Measurements from ENCODE around the gene FGF12. TPM values are rescaled to one million over a fixed set of nuclear protein-coding genes. Genes with fewer than 3 reads are reported as not detected.

FGF12 gene
- total and polyA plus RNA-seq, 2 of the 13 experiments (the other 11 are each of a cell fraction or from before 2014, with no cell fraction given): 0.07 TPM; not detected in 1

DNA sequence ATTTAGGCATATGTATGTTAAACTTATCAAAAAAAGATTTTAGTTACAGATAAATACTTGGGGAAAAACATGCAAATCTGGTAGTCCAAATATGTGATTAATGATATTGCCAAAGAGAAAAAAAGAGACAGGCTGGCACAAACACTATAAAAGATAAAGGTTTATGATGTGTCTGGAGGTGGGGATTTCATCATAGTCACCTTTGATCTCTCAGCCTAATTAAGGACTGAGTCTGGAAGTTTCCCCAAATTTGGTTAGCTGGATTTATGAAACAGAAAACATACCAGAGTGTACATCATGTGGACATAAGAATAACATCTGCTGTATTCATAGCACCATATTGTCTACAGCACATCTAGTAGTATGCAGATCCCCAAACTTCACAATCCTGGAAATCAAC lies 157.0 kb downstream of the FGF12 start:
- Histone ChIP-seq H3K9ac (ENCODE audit: insufficient read depth, low read depth, low read length) (no peak overlapping the region), H3K4me2 (ENCODE audit: low read depth, low read length) (no peak overlapping the region), H3K36me3 (replicated peaks in 1 of 2; ENCODE audit: control insufficient read depth in 1 of 2, insufficient read depth in 2 of 2, low read length in 2 of 2) (no peaks in the 10 kb centered on the region), H4K20me1 (ENCODE audit: insufficient read depth, low read length) (no peaks in the 10 kb centered on the region), H3K27me3 (ENCODE audit: control insufficient read depth in 1 of 2, insufficient read depth in 2 of 2, low read length in 2 of 2) (0 out of 5 replicates have a peak, but pooled peaks cover 0 to 4% of the 10 kb centered on the region in 2 experiments), H3K9me3 (ENCODE audit: low read length) (no peaks in the 10 kb centered on the region), H2AFZ (ENCODE audit: low read length) (no peak overlapping the region), H3K4me3 (replicated peaks in 1 of 3; ENCODE audit: insufficient read depth in 1 of 3, low read depth in 2 of 3, low read length in 3 of 3) (no peak overlapping the region), H3K27ac (ENCODE audit: extremely low read length, insufficient read depth, low read length) (no peak overlapping the region), H3K4me1 (ENCODE audit: insufficient read depth, low read length) (no peaks in the 10 kb centered on the region), H3K79me2 (ENCODE audit: insufficient read depth, low read length) (no peaks in the 10 kb centered on the region)
- DNase-seq (ENCODE audit: low spot score): no peak
- ChIA-PET CTCF (ENCODE audit: low intra/inter-chr PET ratio, low total read pairs) (no interaction called here), POLR2A (no interaction called here)
- no TSS peak for BruUV-seq (replicated peaks)
- TF ChIP-seq RNF2 (conservative IDR thresholded peaks at IDR 0.05; ENCODE audit: low read depth) (no peak), SMARCE1 (IDR thresholded peaks at IDR 0.05; ENCODE audit: borderline replicate concordance) (no peak), ZNF446 (CRISPR knock-in tag; IDR thresholded peaks at IDR 0.05) (no peak), TBX2 (CRISPR knock-in tag; IDR thresholded peaks at IDR 0.05; ENCODE audit: borderline replicate concordance) (no peak), RORA (CRISPR knock-in tag; IDR thresholded peaks at IDR 0.05) (no peak)
- TF ChIP-seq, protein P1, sequence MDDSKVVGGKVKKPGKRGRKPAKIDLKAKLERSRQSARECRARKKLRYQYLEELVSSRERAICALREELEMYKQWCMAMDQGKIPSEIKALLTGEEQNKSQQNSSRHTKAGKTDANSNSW (CRISPR knock-in tag; IDR thresholded peaks at IDR 0.05; ENCODE audit: borderline replicate concordance): no peak
- TF ChIP-seq, protein P2, sequence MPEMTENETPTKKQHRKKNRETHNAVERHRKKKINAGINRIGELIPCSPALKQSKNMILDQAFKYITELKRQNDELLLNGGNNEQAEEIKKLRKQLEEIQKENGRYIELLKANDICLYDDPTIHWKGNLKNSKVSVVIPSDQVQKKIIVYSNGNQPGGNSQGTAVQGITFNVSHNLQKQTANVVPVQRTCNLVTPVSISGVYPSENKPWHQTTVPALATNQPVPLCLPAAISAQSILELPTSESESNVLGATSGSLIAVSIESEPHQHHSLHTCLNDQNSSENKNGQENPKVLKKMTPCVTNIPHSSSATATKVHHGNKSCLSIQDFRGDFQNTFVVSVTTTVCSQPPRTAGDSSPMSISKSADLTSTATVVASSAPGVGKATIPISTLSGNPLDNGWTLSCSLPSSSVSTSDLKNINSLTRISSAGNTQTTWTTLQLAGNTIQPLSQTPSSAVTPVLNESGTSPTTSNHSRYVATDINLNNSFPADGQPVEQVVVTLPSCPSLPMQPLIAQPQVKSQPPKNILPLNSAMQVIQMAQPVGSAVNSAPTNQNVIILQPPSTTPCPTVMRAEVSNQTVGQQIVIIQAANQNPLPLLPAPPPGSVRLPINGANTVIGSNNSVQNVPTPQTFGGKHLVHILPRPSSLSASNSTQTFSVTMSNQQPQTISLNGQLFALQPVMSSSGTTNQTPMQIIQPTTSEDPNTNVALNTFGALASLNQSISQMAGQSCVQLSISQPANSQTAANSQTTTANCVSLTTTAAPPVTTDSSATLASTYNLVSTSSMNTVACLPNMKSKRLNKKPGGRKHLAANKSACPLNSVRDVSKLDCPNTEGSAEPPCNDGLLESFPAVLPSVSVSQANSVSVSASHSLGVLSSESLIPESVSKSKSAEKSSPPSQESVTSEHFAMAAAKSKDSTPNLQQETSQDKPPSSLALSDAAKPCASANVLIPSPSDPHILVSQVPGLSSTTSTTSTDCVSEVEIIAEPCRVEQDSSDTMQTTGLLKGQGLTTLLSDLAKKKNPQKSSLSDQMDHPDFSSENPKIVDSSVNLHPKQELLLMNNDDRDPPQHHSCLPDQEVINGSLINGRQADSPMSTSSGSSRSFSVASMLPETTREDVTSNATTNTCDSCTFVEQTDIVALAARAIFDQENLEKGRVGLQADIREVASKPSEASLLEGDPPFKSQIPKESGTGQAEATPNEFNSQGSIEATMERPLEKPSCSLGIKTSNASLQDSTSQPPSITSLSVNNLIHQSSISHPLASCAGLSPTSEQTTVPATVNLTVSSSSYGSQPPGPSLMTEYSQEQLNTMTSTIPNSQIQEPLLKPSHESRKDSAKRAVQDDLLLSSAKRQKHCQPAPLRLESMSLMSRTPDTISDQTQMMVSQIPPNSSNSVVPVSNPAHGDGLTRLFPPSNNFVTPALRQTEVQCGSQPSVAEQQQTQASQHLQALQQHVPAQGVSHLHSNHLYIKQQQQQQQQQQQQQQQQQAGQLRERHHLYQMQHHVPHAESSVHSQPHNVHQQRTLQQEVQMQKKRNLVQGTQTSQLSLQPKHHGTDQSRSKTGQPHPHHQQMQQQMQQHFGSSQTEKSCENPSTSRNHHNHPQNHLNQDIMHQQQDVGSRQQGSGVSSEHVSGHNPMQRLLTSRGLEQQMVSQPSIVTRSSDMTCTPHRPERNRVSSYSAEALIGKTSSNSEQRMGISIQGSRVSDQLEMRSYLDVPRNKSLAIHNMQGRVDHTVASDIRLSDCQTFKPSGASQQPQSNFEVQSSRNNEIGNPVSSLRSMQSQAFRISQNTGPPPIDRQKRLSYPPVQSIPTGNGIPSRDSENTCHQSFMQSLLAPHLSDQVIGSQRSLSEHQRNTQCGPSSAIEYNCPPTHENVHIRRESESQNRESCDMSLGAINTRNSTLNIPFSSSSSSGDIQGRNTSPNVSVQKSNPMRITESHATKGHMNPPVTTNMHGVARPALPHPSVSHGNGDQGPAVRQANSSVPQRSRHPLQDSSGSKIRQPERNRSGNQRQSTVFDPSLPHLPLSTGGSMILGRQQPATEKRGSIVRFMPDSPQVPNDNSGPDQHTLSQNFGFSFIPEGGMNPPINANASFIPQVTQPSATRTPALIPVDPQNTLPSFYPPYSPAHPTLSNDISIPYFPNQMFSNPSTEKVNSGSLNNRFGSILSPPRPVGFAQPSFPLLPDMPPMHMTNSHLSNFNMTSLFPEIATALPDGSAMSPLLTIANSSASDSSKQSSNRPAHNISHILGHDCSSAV (CRISPR knock-in tag; IDR thresholded peaks at IDR 0.05; ENCODE audit: borderline replicate concordance): no peak
- no peak for ATAC-seq
- FAIRE-seq: no peak
- intact Hi-C loops (cut with micrococcal nuclease; ENCODE audit: unreplicated experiment): no loop called here
- in situ Hi-C loops (cut with HindIII; ENCODE audit: extremely low pct_ligation_motif_present, low pct_unique_long_range_greater_than_20kb): loop anchor here (25.0 kb wide), 1 partner anchor 992 kb away; the partner anchor contains the start of gene ATP13A4

All from HepG2 (cell line).